Measurements from ENCODE around the gene GPR62.
"Not testable (repeated sequence)": the region's sequence is repeated elsewhere in the genome, so short reads cannot be mapped to it uniquely, and the experiment has no call there.

GPR62 gene

DNA sequence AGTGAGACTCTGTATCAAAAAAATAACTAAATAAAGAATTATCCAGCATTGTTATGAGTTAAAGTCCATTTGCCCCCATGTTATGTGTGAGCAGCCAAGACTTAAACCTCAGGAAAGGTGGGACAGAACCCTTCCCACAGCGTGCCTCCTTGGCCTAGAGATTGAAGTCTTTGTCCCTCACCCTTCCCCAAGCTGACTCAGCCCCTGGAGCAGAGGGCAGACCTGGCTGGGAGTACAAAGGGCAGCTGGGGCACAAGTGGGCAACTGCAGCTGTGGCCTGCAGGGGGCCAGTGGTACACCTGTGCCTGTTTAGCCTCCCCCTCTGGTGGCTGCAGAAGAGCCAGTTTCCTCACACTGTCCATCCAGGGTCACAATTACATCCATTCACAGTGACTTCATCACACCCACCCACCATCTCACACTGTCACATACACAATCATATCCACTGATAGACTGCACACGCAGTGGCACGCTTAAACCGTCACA is 27.2 kb downstream of the GPR62 start:
- Histone ChIP-seq H3K4me1 (ENCODE audit: insufficient read depth, low read length) (peaks cover 20% of the 10 kb centered on the region), H3K27ac (ENCODE audit: low read depth, low read length) (peak overlapping the region; percentile 89), H3K36me3 (ENCODE audit: insufficient read depth, low read length) (peaks cover 5% of the 10 kb centered on the region), H3K27me3 (ENCODE audit: control insufficient read depth in 1 of 2, insufficient read depth in 2 of 2, low read length in 2 of 2) (no peaks in the 10 kb centered on the region), H3K4me3 (ENCODE audit: low read depth in 1 of 2, low read length in 2 of 2) (peak overlapping the region; percentile 47 to 92), H3K9ac (ENCODE audit: low read length) (peak overlapping the region; percentile 70), H3K9me3 (ENCODE audit: low read length) (no peaks in the 10 kb centered on the region)

DNA sequence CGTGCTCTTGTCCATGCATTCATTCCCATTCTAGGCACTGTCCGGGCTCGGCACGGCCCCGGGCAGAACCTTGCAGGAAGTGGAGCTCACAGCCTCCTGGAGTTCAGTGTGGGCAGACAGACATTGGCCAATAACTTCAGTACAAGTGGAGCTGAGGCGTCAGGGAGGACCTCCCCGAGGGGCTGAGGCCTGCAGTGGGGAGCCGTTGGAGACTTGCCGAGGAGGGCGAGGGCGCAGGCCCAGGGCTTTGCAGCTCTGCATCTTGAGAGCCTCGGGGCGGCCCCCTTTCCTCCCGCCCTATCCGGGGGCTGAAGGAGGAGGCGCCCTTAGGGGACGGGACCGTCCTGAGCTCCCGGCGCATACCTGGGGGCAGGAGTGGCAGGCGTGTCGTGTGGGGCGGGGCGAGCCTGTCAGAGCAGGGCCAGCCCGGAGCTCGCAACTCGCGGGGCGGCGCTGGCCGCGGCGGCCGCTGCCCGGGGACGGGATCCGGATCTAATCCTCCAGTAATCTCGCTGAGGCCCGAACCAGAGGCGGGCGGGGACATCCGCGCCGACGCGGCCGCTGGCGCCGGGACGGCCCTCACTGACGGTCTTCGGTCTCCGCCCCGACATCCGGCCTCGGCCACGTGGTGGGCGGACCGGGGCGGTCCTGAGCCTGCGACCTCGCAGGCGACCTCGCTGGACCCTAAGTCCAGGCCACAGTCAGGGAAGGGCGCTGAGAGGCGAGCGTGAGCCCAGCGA is 27.8 kb downstream of the GPR62 start, which contains the start of gene ACY1:
Gene ACY1 (plus strand): TSS at position 698 of the 740 bp plus-strand sequence. CDS start 530 bp downstream, outside the sequence.
- Histone ChIP-seq H3K27me3 (ENCODE audit: control insufficient read depth in 1 of 2, insufficient read depth in 2 of 2, low read length in 2 of 2) (no peaks in the 10 kb centered on the region), H3K27ac (ENCODE audit: low read depth, low read length) (peak within 1 kb of the TSS; percentile 89), H3K9me3 (ENCODE audit: low read length) (no peaks in the 10 kb centered on the region), H3K4me1 (ENCODE audit: insufficient read depth, low read length) (peaks cover 20% of the 10 kb centered on the region), H3K9ac (ENCODE audit: low read length) (peak within 1 kb of the TSS; percentile 70), H3K36me3 (ENCODE audit: insufficient read depth, low read length) (peaks cover 5% of the 10 kb centered on the region), H3K4me3 (ENCODE audit: low read depth in 1 of 2, low read length in 2 of 2) (peak within 1 kb of the TSS; percentile 47 to 92)

DNA sequence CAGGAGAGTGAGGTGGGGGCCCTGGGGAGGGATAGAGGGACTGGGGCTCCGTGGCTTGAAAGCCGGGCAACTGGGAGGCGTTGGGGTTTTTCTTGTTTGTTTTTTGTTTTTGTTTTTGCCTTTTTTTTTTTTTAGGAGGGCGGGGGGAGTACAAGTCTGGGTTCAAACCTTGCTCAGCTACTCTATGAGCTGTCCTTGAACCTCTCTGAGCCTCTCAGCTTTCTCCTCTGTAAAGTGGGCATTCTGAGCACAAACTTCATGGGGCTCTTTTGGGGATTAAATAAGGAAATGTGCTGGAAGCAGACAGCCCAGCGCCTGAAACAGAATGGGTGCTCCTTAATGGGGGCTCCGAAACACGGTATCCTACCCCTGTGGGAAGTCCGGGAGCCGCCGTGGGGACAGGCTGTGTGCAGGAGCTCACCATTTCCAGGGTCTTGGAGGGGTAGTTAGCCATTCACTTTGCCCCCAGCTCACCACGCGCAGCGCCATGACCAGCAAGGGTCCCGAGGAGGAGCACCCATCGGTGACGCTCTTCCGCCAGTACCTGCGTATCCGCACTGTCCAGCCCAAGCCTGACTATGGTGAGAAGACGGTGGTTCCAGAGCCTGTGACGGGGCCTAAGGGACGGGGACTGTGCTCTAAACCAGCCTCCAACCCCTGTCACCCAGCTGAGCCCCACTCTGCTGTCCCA is 28.5 kb downstream of the GPR62 start:
- H3K27me3 ChIP-seq (ENCODE audit: control insufficient read depth in 1 of 2, insufficient read depth in 2 of 2, low read length in 2 of 2) = no peaks in the 10 kb centered on the region
- peak overlapping the region; percentile 89 for H3K27ac ChIP-seq (ENCODE audit: low read depth, low read length)
- no peaks in the 10 kb centered on the region for H3K9me3 ChIP-seq (ENCODE audit: low read length)
- peak overlapping the region; percentile 47 to 92 for H3K4me3 ChIP-seq (ENCODE audit: low read depth in 1 of 2, low read length in 2 of 2)
- peaks cover 5% of the 10 kb centered on the region for H3K36me3 ChIP-seq (ENCODE audit: insufficient read depth, low read length)
- peak overlapping the region; percentile 70 for H3K9ac ChIP-seq (ENCODE audit: low read length)
- H3K4me1 ChIP-seq (ENCODE audit: insufficient read depth, low read length) = peaks cover 20% of the 10 kb centered on the region

DNA sequence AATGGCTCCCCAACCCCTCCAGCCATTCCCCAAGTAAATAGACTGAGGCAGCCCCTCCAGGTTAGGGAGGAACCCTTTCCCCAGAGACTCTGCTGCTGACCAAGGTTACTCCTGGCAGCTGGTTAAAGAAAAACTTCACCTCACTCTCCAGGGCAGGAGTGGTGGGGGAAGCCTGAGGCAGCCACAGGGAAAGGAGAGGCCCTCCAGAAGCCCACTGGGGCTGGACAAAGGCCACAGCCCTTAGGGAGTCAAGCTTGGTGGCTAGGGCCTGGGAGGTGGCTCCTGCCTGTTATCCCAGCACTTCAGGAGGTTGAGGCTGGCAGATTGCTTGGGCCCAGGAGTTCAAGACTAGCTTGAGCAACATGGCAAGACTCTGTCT is 29.1 kb downstream of the GPR62 start:
- H3K36me3 ChIP-seq (ENCODE audit: insufficient read depth, low read length) = peaks cover 5% of the 10 kb centered on the region
- no peak overlapping the region for H3K27ac ChIP-seq (ENCODE audit: low read depth, low read length)
- no peak overlapping the region for H3K9ac ChIP-seq (ENCODE audit: low read length)
- no peaks in the 10 kb centered on the region for H3K9me3 ChIP-seq (ENCODE audit: low read length)
- H3K27me3 ChIP-seq (ENCODE audit: control insufficient read depth in 1 of 2, insufficient read depth in 2 of 2, low read length in 2 of 2) = no peaks in the 10 kb centered on the region
- no peak overlapping the region for H3K4me3 ChIP-seq (ENCODE audit: low read depth in 1 of 2, low read length in 2 of 2)
- peaks cover 20% of the 10 kb centered on the region for H3K4me1 ChIP-seq (ENCODE audit: insufficient read depth, low read length)

DNA sequence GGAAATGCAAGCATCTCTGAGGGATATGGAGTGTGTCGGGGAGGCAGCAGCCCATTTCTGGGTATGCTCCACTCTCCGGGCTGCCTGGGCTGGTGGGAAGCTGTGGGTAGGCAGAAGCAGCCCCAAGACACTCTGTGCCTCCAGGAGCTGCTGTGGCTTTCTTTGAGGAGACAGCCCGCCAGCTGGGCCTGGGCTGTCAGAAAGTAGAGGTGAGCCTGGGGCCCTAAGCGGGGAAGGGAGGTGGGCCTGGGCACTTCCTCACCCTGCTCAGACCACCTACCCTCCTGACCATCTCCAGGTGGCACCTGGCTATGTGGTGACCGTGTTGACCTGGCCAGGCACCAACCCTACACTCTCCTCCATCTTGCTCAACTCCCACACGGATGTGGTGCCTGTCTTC is 29.9 kb downstream of the GPR62 start:
- no peaks in the 10 kb centered on the region for H3K9me3 ChIP-seq (ENCODE audit: low read length)
- no peak overlapping the region for H3K27ac ChIP-seq (ENCODE audit: low read depth, low read length)
- H3K4me1 ChIP-seq (ENCODE audit: insufficient read depth, low read length) = peaks cover 20% of the 10 kb centered on the region
- peaks cover 5% of the 10 kb centered on the region for H3K36me3 ChIP-seq (ENCODE audit: insufficient read depth, low read length)
- no peak overlapping the region for H3K4me3 ChIP-seq (ENCODE audit: low read depth in 1 of 2, low read length in 2 of 2)
- H3K9ac ChIP-seq (ENCODE audit: low read length) = no peak overlapping the region
- no peaks in the 10 kb centered on the region for H3K27me3 ChIP-seq (ENCODE audit: control insufficient read depth in 1 of 2, insufficient read depth in 2 of 2, low read length in 2 of 2)

DNA sequence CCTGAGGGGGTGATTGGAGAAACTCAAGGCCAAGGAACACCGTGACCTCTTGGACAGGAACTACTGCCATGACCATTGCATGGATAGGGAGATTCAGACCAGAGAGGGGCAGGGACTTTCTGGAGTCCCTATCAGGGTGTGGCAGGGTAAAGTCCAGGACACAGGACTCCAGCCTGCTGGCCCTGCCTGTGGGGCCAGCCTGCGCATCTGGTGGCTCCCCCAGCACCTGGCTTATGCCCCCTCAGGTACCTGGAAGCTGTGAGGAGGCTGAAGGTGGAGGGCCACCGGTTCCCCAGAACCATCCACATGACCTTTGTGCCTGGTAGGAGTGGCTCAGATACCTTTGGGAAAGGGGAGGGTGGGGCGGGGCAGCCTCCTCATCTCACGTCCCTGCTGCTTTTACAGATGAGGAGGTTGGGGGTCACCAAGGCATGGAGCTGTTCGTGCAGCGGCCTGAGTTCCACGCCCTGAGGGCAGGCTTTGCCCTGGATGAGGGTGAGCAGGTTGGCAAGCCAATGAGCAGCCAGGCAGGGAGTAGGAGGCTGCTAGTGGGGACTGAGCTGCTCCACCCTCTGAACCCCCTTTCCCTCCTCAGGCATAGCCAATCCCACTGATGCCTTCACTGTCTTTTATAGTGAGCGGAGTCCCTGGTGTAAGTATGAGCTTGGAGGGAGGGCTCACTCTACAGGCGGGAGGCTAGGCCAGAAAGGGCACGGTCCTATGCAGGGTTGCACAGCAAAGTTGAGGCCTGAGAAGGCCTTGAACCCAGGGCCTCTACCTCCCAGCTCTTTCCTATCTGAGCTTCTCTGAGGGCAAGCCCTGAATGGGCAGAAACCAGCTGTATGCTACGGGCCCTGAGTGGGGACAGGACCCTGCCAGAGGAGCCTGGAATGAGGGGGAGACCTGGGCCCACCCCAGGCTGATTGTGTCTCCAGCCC is 31.1 kb downstream of the GPR62 start:
- H3K4me3 ChIP-seq (ENCODE audit: low read depth in 1 of 2, low read length in 2 of 2) = no peak overlapping the region
- H3K27ac ChIP-seq (ENCODE audit: low read depth, low read length) = no peak overlapping the region
- H3K27me3 ChIP-seq (ENCODE audit: control insufficient read depth in 1 of 2, insufficient read depth in 2 of 2, low read length in 2 of 2) = no peaks in the 10 kb centered on the region
- peaks cover 20% of the 10 kb centered on the region for H3K4me1 ChIP-seq (ENCODE audit: insufficient read depth, low read length)
- no peaks in the 10 kb centered on the region for H3K36me3 ChIP-seq (ENCODE audit: insufficient read depth, low read length)
- H3K9me3 ChIP-seq (ENCODE audit: low read length) = no peaks in the 10 kb centered on the region
- no peak overlapping the region for H3K9ac ChIP-seq (ENCODE audit: low read length)

DNA sequence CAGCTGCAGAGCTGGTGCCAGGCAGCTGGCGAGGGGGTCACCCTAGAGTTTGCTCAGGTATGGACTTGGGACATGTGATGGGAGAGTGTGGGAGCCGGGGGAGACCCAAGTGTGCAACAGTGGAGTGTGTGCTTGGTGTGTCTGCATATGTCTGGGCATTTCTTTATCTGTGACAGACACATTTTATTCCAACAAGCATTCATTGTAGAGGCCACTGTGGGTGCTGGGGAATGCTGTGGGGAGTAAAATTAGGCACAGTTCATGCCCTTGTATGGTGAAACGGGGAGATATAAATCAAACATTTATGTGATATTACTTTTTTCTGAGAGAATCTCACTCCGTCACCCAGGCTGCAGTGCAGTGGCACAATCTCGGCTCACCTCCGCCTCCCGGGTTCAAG is 32.4 kb downstream of the GPR62 start:
- Histone ChIP-seq H3K4me3 (ENCODE audit: low read depth in 1 of 2, low read length in 2 of 2) (no peak overlapping the region), H3K9ac (ENCODE audit: low read length) (no peak overlapping the region), H3K9me3 (ENCODE audit: low read length) (no peaks in the 10 kb centered on the region)

DNA sequence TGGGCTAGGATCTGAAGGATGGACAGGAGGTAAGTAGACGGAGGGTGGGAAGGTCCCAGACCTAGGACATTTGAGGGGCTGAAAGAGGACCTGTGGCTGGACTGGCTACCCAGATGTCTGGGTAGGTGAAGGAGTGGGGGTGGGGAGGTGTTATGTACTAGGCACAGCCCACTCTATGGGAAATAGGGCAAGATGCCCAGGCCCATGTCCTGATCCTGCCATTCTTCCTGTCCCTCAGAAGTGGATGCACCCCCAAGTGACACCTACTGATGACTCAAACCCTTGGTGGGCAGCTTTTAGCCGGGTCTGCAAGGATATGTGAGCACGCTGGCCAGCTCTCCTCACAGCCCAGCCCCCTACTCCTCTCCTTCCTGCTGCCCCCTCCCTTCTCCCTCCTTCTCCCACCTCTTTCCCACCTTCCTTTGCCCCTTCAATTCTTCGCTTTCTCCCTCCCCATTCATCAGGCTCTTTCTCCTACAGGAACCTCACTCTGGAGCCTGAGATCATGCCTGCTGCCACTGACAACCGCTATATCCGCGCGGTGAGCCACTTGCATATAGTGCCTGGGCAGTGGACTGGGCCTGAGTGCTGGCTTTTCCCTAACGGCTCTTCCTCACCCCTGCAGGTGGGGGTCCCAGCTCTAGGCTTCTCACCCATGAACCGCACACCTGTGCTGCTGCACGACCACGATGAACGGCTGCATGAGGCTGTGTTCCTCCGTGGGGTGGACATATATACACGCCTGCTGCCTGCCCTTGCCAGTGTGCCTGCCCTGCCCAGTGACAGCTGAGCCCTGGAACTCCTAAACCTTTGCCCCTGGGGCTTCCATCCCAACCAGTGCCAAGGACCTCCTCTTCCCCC is 33.3 kb downstream of the GPR62 start:
- H3K27me3 ChIP-seq (ENCODE audit: control insufficient read depth in 1 of 2, insufficient read depth in 2 of 2, low read length in 2 of 2) = no peaks in the 10 kb centered on the region
- H3K4me3 ChIP-seq (ENCODE audit: low read depth in 1 of 2, low read length in 2 of 2) = no peak overlapping the region
- H3K9ac ChIP-seq (ENCODE audit: low read length) = no peak overlapping the region
- peaks cover 10% of the 10 kb centered on the region for H3K36me3 ChIP-seq (ENCODE audit: insufficient read depth, low read length)
- H3K9me3 ChIP-seq (ENCODE audit: low read length) = no peaks in the 10 kb centered on the region
- no peak overlapping the region for H3K27ac ChIP-seq (ENCODE audit: low read depth, low read length)
- peaks cover 9% of the 10 kb centered on the region for H3K4me1 ChIP-seq (ENCODE audit: insufficient read depth, low read length)

More for the DNA sequence above, 32.4 kb downstream of the GPR62 start:
- peaks cover 13% of the 10 kb centered on the region for H3K4me1 ChIP-seq (ENCODE audit: insufficient read depth, low read length)
- no peaks in the 10 kb centered on the region for H3K27me3 ChIP-seq (ENCODE audit: control insufficient read depth in 1 of 2, insufficient read depth in 2 of 2, low read length in 2 of 2)
- H3K27ac ChIP-seq (ENCODE audit: low read depth, low read length) = no peak overlapping the region
- peaks cover 6% of the 10 kb centered on the region for H3K36me3 ChIP-seq (ENCODE audit: insufficient read depth, low read length)

DNA sequence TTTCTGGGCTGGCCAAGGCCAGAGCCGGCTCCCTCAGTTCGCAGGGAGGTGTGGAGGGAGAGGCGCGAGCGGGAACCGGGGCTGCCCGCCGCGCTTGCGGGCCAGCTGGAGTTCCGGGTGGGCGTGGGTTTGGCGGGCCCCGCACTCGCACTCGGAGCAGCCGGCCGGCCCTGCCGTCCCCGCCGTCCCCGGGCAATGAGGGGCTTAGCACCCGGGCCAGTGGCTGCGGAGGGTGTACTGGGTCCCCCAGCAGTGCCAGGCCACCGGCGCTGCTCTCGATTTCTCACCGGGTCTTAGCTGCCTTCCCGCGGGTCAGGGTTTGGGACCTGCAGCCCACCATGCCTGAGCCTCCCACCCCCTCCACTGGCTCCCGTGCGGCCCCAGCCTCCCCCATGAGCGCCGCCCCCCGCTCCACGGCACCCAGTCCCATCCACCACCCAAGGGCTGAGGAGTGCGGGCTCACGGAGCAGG is 35.4 kb downstream of the GPR62 start:
- H3K9ac ChIP-seq (ENCODE audit: low read length); H3K9me3 ChIP-seq (ENCODE audit: low read length); H3K4me3 ChIP-seq (ENCODE audit: low read depth in 1 of 2, low read length in 2 of 2); H3K27ac ChIP-seq (ENCODE audit: low read depth, low read length); H3K27me3 ChIP-seq (ENCODE audit: control insufficient read depth in 1 of 2, insufficient read depth in 2 of 2, low read length in 2 of 2): not testable (repeated sequence)
- Histone ChIP-seq H3K36me3 (ENCODE audit: insufficient read depth, low read length) (peaks cover 24% of the 10 kb centered on the region), H3K4me1 (ENCODE audit: insufficient read depth, low read length) (peaks cover 14% of the 10 kb centered on the region)

DNA sequence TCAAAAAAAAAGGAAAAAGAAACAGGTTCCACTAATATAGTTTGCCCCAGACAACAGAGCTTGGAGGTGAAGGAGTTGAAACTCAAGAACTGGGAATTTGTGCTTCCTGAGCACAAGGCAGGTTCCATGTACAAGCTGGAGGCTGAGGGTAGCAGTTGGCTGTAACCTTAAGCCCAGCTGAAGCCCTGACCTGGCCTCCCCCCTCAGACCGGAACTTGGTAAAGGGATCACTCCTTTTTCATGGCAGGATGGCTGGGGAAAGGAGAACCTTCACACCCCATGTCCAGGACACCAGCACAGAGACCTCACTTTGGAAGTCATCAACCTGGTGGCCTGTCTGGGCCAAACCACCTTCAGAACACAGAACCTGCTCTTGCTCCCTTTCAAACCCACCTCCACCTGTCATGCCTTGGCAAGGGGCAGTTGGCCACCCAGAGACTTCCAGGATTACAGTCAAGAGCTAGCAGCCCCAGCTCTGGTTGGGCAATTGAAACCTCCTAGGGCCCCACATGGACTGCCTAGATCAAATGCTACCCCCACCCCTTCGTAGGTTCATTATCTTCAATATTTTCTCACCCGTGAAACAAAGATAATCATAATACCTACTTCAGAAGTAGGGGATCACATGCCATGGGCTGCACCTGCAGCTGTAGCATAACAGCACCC is 37.0 kb downstream of the GPR62 start:
- Histone ChIP-seq H3K27me3 (ENCODE audit: control insufficient read depth in 1 of 2, insufficient read depth in 2 of 2, low read length in 2 of 2) (no peaks in the 10 kb centered on the region), H3K36me3 (ENCODE audit: insufficient read depth, low read length) (peaks cover 24% of the 10 kb centered on the region), H3K9me3 (ENCODE audit: low read length) (no peaks in the 10 kb centered on the region), H3K4me1 (ENCODE audit: insufficient read depth, low read length) (peaks cover 14% of the 10 kb centered on the region), H3K27ac (ENCODE audit: low read depth, low read length) (no peak overlapping the region), H3K9ac (ENCODE audit: low read length) (no peak overlapping the region), H3K4me3 (ENCODE audit: low read depth in 1 of 2, low read length in 2 of 2) (no peak overlapping the region)
